PC-9 (cell line): Measurements from ENCODE around the gene MRPL54. TPM values are rescaled to one million over a fixed set of nuclear protein-coding genes. Genes with fewer than 3 reads are reported as not detected.
"Not testable (repeated sequence)": the region's sequence is repeated elsewhere in the genome, so short reads cannot be mapped to it uniquely, and the experiment has no call there.

ENCODE experiments used
- BruUV-seq: library from RNA; stranded (reverse); fragments of 400-500 nt; replicated peaks from 2 replicates; lab custom pipeline; 2021; lab: Mats Ljungman, UMichigan
- CTCF ChIA-PET: fragments of 300-600 bp; sonication (Branson Sonifier 250); formaldehyde crosslinking; loops from one replicate; lab custom pipeline; 2022; ENCODE audit warnings: antibody characterized with exemption; lab: Charles Lee
- POLR2A ChIA-PET: fragments of 300-600 bp; sonication (Branson Sonifier 250); formaldehyde crosslinking; loops from one replicate; lab custom pipeline; 2022; ENCODE audit warnings: antibody characterized with exemption; ENCODE audit not compliant: unreplicated experiment; lab: Charles Lee
- DNase-seq, 2 experiments: peaks; one replicate each; pipeline versions ENCODE4 v3.0.0 to v3.0.0-alpha.2; 2015 to 2022; ENCODE audit warnings: mixed read lengths in 1 of 2
- H2AFZ ChIP-seq: fragments of 200-600 bp; sonication (generic); 2 replicates; pipeline ENCODE4 v1.8.1; 2017; ENCODE audit warnings: antibody characterized with exemption
- H3F3A ChIP-seq: fragments of 200-600 bp; sonication (generic); 2 replicates; pipeline ENCODE4 v1.8.1; 2017; ENCODE audit warnings: antibody characterized with exemption, mild to moderate bottlenecking, low read depth; ENCODE audit not compliant: insufficient read depth
- H3K27ac ChIP-seq: fragments of 200-600 bp; sonication (generic); 2 replicates; pipeline ENCODE4 v1.6.1; 2016; ENCODE audit warnings: mixed run types
- H3K27me3 ChIP-seq: fragments of 200-600 bp; sonication (generic); 2 replicates; pipeline ENCODE4 v1.6.1; 2016; ENCODE audit warnings: low read depth, mixed run types; ENCODE audit not compliant: insufficient read depth
- H3K36me3 ChIP-seq: fragments of 200-600 bp; sonication (generic); 2 replicates; pipeline ENCODE4 v1.6.1; 2016; ENCODE audit warnings: low read depth, mixed run types
- H3K4me1 ChIP-seq: fragments of 200-600 bp; sonication (generic); replicated peaks from 2 replicates; pipeline ENCODE4 v1.6.1; 2016; ENCODE audit warnings: mixed run types; ENCODE audit not compliant: insufficient read depth
- H3K4me2 ChIP-seq: fragments of 200-600 bp; sonication (generic); 2 replicates; pipeline ENCODE4 v1.6.1; 2017; ENCODE audit warnings: mixed run types
- H3K4me3 ChIP-seq: fragments of 200-600 bp; sonication (generic); 2 replicates; pipeline ENCODE4 v1.6.1; 2016; ENCODE audit warnings: mixed run types
- H3K79me2 ChIP-seq: fragments of 200-600 bp; sonication (generic); 2 replicates; pipeline ENCODE4 v1.6.1; 2017; ENCODE audit warnings: low read depth, mixed run types
- H3K9me2 ChIP-seq: fragments of 200-600 bp; sonication (generic); 2 replicates; pipeline ENCODE4 v1.8.1; 2017; ENCODE audit warnings: mild to moderate bottlenecking; ENCODE audit not compliant: insufficient read depth
- H3K9me3 ChIP-seq: fragments of 200-600 bp; sonication (generic); 2 replicates; pipeline ENCODE4 v1.8.1; 2016; ENCODE audit warnings: low read depth; ENCODE audit not compliant: insufficient read depth
- H4K20me1 ChIP-seq: fragments of 200-600 bp; sonication (generic); 2 replicates; pipeline ENCODE4 v1.8.1; 2017; ENCODE audit not compliant: insufficient read depth
- CTCF ChIP-seq: fragments of 200-600 bp; sonication (generic); conservative IDR thresholded peaks from 2 replicates; pipeline ENCODE4 v1.6.1; 2017; ENCODE audit warnings: mixed run types, antibody characterized with exemption, mild to moderate bottlenecking, moderate library complexity
- EZH2 ChIP-seq: fragments of 200-600 bp; sonication (generic); IDR thresholded peaks from 2 replicates; pipeline ENCODE4 v1.8.0; 2017; ENCODE audit warnings: antibody characterized with exemption, low read depth
- intact Hi-C: fragments of 100-400 bp; cut with micrococcal nuclease; formaldehyde crosslinking; loops from one replicate; pipeline ENCODE4 v1.10.0; 2022; ENCODE audit not compliant: unreplicated experiment
- total RNA-seq: library from RNA; stranded (reverse); gene quantifications from 2 replicates; pipeline ENCODE4 v1.2.3, GENCODE V29; 2021

MRPL54 gene
- total RNA-seq, 1 experiment from 2014 or later = 31.6 TPM

DNA sequence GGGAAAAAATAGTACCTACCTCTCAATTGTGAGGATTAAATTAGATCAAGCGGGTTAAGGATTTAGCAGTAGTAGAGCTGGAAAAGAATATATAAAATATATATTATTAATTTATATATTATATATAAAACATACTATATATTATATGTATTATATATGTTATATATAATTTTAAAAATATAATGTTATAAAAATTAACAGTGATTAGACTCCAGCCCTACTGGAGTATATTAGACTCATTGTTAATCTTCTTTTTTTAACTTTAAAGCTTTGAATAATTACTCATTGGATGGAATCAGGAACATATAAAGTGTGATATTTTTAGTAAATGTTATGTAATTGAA, 380 bp upstream of the MRPL54 start:
- Histone ChIP-seq H3K9me3 (no peaks in the 10 kb centered on the region), H3K4me3 (peak overlapping the region; percentile 76; the same call in 1 of the 2 replicates), H3F3A (0 out of 2 replicates have a peak, but pooled peaks cover 3% of the 10 kb centered on the region), H3K4me1 (no peaks in the 10 kb centered on the region), H3K4me2 (peak overlapping the region; percentile 79), H4K20me1 (no peaks in the 10 kb centered on the region), H3K27me3 (no peaks in the 10 kb centered on the region), H3K27ac (peak overlapping the region; percentile 76; the same call in 1 of the 2 replicates), H3K79me2 (peaks cover 12% of the 10 kb centered on the region; the same call in 1 of the 2 replicates), H3K36me3 (no peaks in the 10 kb centered on the region), H3K9me2 (no peaks in the 10 kb centered on the region), H2AFZ (no peak overlapping the region)
- DNase-seq = no peak
- no peak for TF ChIP-seq CTCF
- no peak for TF ChIP-seq EZH2
- ChIA-PET POLR2A (no interaction called here), CTCF (interaction anchor here (1.6 kb wide), 1 partner anchor 87 kb away, joined by 3 read pairs; no protein-coding TSS in a partner anchor)
- intact Hi-C loops = no loop called here
- BruUV-seq = no TSS peak

DNA sequence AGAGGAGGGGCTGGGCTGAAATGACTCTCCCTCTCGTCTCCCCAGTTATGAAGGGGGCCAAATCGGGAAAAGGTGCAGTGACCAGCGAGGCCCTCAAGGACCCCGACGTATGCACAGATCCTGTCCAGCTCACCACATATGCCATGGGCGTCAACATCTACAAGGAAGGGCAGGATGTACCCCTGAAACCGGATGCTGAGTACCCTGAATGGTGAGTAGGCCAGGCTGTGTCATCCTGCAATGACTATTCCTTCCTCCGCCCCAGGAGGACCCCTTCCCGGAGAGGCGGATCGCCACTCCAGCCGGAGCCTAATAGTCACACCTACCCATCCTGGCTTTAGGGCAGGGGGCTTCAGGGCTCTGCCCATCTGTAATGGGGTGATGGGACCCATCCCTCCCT, 2.6 kb downstream of the MRPL54 start:
- POLR2A ChIA-PET = no interaction called here

DNA sequence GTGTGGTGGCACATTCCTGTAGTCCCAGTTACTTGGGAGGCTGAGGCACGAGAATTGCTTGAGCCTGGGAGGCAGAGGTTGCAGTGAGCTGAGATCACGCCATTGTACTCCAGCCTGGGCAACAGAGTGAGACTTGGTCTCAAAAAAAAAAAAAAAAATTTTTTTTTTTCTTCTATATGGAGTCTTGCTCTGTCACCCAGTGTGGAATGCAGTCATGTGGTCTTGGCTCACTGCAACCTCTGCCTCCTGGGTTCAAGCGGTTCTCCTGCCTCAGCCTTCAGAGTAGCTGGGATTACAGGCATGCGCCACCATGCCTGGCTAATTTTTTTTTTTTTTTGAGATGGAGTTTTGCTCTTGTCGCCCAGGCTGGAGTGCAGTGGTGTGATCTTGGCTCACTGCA, 3.3 kb downstream of the MRPL54 start:
- H3K27ac ChIP-seq, H3K4me3 ChIP-seq, H3K27me3 ChIP-seq, H3K4me1 ChIP-seq, intact Hi-C loops, H3K9me2 ChIP-seq, H3K4me2 ChIP-seq, POLR2A ChIA-PET, DNase-seq, H4K20me1 ChIP-seq, H3K36me3 ChIP-seq, H3K9me3 ChIP-seq, H3F3A ChIP-seq, H2AFZ ChIP-seq, BruUV-seq: not testable (repeated sequence)
- H3K79me2 ChIP-seq = peaks cover 11% of the 10 kb centered on the region; the same call in 1 of the 2 replicates
- CTCF ChIA-PET = interaction anchor here (0.6 kb wide), 1 partner anchor 729 kb away, joined by 9 read pairs; no protein-coding TSS in a partner anchor

More for the DNA sequence above, 2.6 kb downstream of the MRPL54 start:
- H2AFZ ChIP-seq = no peak overlapping the region
- H3K79me2 ChIP-seq = peaks cover 12% of the 10 kb centered on the region; the same call in 1 of the 2 replicates
- 0 out of 2 replicates have a peak, but pooled peaks cover 3% of the 10 kb centered on the region for H3F3A ChIP-seq
- H3K9me2 ChIP-seq = no peaks in the 10 kb centered on the region
- CTCF ChIA-PET = interaction anchor here (0.6 to 0.8 kb wide), 2 partner anchors 38 to 729 kb away, joined by 3 to 9 read pairs; no protein-coding TSS in a partner anchor
- H3K4me2 ChIP-seq = no peak overlapping the region
- no peaks in the 10 kb centered on the region for H3K4me1 ChIP-seq
- no TSS peak for BruUV-seq
- no peak overlapping the region for H3K4me3 ChIP-seq
- H3K27ac ChIP-seq = no peak overlapping the region
- no peaks in the 10 kb centered on the region for H3K9me3 ChIP-seq
- intact Hi-C loops = no loop called here
- H3K27me3 ChIP-seq = no peaks in the 10 kb centered on the region
- TF ChIP-seq EZH2 (no peak), CTCF (no peak)
- DNase-seq = no peak
- H4K20me1 ChIP-seq = no peaks in the 10 kb centered on the region
- no peaks in the 10 kb centered on the region for H3K36me3 ChIP-seq

GRCh38 chr19:3766520-3766919, 4.0 kb downstream of the MRPL54 start:
- no peak for TF ChIP-seq CTCF
- TF ChIP-seq EZH2 = no peak
- H4K20me1 ChIP-seq = no peaks in the 10 kb centered on the region
- ChIA-PET CTCF (no interaction called here), POLR2A (no interaction called here)
- intact Hi-C loops = no loop called here
- peaks cover 6% of the 10 kb centered on the region; the same call in 1 of the 2 replicates for H3K79me2 ChIP-seq
- 0 out of 2 replicates have a peak, but pooled peaks cover 3% of the 10 kb centered on the region for H3F3A ChIP-seq
- DNase-seq = no peak
- H3K36me3 ChIP-seq = no peaks in the 10 kb centered on the region
- H3K4me1 ChIP-seq = no peaks in the 10 kb centered on the region
- BruUV-seq = no TSS peak
- no peaks in the 10 kb centered on the region for H3K27me3 ChIP-seq
- H3K27ac ChIP-seq = no peak overlapping the region
- no peaks in the 10 kb centered on the region for H3K9me2 ChIP-seq
- no peak overlapping the region for H2AFZ ChIP-seq
- H3K9me3 ChIP-seq = no peaks in the 10 kb centered on the region
- H3K4me3 ChIP-seq = no peak overlapping the region
- no peak overlapping the region for H3K4me2 ChIP-seq
